Activated CD4-positive, alpha-beta T cell treated with anti-CD3 and anti-CD28 coated beads, Interleukin-2, amount 50 U/mL, for 48 hours (primary cell): ENCODE measurements around the gene SEPTIN10.
"Not testable (repeated sequence)": the region's sequence is repeated elsewhere in the genome, so short reads cannot be mapped to it uniquely, and the experiment has no call there.

Source experiments
- DNase-seq, 2 experiments: peaks; one replicate each; pipeline ENCODE4 v3.0.0-alpha.2; 2020

SEPTIN10 gene

GRCh38 chr2:109542384-109542783, 71.4 kb downstream of the SEPTIN10 start:
- no peak for DNase-seq

- no peak for DNase-seq
Observed at GRCh38 chr2:109538546-109538945, 75.2 kb downstream of the SEPTIN10 start.

DNA sequence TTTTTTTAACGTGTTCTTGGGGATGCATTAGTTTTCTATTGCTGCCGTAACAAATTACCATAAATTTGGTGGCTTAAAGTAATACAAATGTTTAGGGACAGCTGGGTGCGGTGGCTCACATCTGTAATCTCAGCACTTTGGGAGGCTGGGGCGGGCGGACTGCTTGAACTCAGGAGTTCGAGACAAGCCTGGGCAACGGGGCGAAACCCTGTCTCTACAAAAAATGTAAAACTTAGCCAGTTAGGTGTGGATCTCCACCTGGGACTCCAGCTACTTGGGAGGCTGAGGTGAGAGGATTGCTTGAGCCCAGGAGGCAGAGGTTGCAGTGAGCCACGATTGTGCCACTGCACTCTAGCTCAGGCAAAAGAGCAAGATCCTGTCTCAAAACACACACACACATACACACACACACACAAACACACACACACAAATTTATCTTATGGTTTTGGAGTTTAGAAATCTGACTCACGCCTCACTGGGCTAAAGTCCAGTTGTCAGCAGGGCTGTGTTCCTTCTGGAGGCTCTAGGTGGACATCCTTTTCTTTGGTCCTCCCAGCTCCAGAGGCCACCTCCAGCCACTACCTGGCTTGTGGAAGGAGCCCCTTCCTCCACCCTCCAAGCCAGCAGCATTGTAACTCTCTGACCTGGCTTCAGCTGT, 76.1 kb downstream of the SEPTIN10 start:
- no peak for DNase-seq

DNA sequence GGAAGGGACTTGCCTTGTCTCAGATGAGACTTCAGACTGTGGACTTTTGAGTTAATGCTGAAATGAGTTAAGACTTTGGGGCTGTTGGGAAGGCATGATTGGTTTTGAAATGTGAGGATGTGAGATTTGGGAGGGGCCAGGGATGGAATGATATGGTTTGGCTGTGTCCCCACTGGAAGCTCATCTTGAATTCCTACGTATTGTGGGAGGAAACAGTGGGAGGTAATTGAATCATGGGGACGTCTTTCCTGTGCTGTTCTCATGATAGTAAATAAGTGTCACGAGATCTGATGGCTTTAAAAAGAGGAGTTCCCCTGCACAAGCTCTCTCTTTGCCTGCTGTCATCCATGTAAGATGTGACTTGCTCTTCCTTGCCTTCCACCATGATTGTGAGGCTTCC, 77.2 kb downstream of the SEPTIN10 start:
- not testable (repeated sequence) for DNase-seq

- DNase-seq = no peak
Observed at GRCh38 chr2:109535217-109535946, 78.4 kb downstream of the SEPTIN10 start.

GRCh38 chr2:109533823-109534222, 79.9 kb downstream of the SEPTIN10 start:
- DNase-seq = no peak

DNA sequence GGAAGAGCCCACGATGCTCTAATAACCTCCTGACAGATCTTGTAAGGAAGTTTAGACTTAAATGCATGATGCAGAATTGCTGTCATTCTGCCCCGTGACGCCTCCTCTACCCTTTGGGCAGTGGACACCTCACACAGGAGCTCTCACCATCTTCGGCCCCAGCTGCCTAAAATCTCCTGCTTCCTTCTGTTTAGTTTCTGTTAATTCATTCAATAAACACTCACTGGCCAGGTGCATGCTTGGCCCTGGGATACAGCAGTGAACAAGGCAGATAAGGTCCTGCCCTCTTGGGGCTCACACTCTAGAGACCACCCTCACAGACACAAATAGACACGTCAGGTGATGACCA, 81.1 kb downstream of the SEPTIN10 start:
- DNase-seq = no peak

- DNase-seq = no peak
Observed at GRCh38 chr2:109531896-109532727, 81.7 kb downstream of the SEPTIN10 start.

DNA sequence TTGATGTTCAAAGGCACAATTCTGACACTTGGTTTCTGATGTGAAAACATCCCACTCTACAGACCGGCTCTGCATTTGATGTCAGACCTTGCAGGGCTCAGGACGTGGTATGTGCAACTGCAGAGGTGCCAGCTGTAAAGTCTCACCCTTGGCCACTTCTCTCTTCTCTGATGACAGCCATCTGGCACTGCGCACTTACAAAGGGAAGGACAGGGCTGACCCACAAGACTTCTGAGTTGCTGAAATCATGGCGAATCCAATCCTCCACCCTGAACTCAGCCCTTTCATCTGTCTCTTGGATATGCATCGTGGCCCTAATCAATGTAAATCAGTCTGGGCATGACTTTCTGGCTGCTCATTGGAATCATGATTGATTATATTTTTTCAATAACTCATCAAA, 82.5 kb downstream of the SEPTIN10 start:
- DNase-seq = no peak

- no peak for DNase-seq
Observed at GRCh38 chr2:109530712-109531111, 83.1 kb downstream of the SEPTIN10 start.

DNA sequence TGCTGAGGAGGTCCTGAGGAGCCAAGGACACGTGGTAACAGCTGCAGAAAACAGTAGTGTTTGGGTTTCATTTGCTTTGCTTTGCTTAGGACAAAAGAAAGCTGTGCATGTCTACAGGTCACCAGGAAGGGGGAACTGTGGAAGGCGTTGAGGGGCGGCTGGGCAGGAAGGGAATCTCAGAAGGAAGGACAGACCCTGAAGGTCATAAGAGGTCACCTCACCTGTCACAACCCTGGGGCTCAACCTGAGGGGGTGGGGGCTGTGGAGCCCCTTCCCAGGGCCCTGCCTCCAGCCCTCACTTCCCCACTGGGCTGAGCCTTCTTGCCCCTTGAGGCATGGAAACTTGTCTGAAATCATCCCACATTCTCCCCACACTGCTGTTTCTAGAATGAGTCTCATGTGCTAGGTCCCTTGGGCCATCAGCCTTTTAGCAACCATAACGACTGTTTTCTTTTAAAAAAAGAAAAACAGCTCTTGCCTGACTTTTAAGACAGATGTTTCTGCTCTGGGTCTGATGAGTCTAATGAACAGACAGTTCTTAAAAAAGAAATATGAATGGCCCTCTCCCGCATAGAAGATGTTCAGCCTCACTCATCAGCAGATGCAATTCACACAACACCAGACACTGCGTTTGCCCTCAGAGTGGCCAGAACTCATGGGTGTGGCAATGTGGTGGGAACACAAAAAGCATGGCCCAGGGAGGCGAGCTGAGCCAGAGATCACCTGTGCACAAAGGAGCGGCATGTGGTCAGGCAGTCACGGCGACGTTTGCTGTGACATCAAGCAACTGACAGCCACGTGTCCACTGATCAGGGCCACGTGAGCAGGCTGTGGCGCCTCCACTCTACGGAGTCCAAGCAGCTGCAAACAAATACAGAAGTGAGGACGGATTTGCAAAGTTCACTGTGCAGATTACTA, 84.0 kb downstream of the SEPTIN10 start:
- no peak for DNase-seq

DNA sequence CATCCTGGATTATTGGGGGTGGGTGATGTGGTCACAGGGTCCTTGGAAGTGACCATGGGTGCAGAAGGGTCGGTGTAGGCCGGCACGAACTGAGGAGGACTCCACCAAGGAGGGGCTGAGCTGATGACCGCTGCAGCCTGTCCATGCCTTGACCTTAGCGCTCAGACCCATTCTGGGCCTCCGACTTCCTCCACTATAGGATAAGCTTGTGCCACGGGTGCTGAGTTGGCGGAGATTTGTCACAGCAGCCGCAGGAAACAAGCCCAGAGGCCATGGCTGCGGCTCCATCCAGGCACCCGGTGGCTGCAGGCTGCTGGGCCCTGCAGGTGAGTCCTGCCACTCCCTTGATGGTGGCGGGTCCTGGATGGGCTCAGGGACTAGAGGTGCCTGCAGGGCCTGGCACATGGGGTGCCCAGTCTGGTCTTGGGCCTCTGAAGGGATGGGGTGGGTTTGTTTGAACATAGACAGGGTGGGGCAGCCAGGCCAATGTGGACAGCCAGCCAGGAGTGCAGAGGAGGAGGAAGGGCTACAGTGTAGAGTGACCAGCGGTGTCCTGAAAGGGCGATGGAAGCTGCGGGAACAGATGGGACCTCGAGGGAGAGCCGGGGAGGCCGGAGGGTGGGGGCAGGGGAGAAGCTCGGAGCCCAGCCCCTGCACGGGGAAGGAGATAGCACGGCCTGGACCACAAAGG, 84.8 kb downstream of the SEPTIN10 start:
- no peak for DNase-seq

DNA sequence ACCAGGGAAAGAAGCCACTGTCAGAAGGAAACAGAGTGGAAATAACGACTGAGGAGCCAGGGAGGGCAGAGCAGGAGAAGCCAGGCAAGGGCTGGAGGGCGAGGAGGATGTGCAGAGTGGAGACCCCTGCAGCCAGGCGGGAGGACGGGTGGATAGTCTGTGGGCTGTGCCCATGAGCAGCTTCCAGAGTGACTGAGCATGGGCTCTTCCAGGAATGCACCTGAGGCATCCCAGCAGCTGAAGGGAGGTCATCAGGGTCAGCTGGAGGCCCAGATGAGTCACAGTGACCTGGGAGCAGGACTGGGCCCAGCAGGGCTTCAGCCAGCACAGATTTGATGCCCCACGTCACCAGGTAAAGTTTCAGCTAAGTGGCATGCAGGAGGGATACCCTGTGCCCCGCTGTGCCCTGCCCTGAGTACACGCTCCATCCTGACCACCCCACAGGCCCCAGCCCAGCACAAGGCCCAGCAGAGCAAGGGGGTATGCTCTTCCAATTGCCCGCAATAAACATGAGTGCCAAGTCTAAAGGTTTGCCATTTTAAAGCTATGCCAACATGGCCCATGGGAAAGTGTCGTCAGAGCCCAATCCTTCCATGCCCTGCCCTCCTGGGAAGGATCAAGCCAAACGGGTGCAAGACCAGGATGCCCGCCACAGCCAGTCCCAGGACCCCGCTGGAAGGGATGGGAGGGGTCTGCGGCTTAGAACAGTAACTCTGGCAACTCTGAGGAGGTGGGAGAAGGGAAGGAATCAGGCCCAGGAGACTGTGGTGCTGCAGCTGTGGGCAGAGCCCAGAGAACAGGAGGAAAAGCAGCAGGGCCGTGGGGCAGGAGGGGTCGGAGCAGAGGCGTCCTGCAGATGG, 85.7 kb downstream of the SEPTIN10 start:
- DNase-seq = no peak

GRCh38 chr2:109527079-109527478, 86.7 kb downstream of the SEPTIN10 start:
- DNase-seq = no peak

DNA sequence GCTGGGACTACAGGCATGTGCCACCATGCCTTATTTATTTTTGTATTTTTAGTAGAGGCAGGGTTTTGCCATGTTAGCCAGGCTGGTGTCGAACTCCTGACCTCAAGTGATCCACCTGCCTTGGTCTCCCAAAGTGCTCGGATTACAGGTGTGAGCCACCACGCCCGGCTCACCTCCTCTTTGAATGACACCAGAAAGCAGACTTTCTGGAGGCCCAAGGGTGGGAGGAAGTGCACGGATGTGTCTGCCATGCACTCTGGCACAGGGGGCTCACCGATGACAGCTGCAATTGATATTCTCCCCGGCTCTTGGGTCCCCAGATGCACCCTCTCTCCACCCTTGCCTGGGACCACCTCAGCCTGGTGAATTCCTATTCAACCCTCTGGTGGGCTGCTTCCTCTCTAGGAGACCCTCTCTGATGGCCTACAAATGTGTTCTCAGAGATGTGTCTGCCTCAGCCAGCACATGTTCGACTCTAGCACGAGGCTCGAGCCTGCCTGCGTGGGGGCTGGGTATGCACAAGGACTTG, 87.3 kb downstream of the SEPTIN10 start:
- DNase-seq = no peak

DNA sequence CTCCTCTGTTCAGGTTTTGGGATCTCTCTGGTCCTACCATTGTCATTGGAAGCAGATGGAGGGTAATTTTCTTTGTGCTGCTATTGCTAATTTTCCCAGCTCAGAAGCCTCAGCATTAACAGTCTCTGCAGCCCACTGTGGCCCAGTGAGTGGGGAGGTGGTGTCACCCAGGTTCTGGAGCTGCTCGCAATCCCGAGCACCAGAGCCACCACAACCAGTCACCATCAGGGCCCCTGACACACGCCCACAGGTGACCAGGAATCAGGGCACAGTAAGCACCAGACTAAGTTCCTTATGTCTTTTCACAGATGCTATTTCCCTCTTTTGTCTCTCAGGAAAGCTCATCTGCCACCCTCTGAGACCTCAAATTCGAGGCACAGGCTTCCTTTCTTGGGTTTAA, 87.9 kb downstream of the SEPTIN10 start:
- DNase-seq = no peak

GRCh38 chr2:109523536-109524361, 90.0 kb downstream of the SEPTIN10 start:
- no peak for DNase-seq

- no peak for DNase-seq
Observed at GRCh38 chr2:109523121-109523520, 90.6 kb downstream of the SEPTIN10 start.

- DNase-seq = no peak
Observed at GRCh38 chr2:109522063-109522374, 91.7 kb downstream of the SEPTIN10 start.
